Activated T-helper 1 cell treated with Interleukin-2 at 50 U/mL for 16 hours (primary cell): ENCODE data around the gene RSRC1.

Experiments
- DNase-seq: peaks from one replicate; pipeline ENCODE4 v3.0.0-alpha.2; 2020; ENCODE audit warnings: low read depth

The RSRC1 gene

DNA sequence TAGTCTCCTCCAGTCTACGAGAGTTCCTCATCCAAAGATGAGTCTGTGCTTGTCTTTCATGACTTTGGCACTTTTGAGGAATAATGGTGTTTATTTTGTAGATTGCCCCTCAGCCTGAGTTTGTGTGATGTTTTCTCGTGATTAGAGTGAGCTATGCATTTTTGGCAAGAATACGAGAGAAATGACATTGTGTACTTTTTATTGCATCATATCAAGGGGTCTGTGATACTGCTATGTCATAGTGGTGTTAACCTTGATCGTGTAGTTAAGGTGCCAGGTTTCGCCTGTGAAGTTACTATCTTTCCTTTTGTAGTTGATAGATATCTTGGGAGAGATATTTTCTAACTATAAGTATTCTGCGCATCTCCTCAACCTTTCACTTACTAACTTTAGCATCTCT, 18.9 kb downstream of the RSRC1 start:
- DNase-seq: no peak

DNA sequence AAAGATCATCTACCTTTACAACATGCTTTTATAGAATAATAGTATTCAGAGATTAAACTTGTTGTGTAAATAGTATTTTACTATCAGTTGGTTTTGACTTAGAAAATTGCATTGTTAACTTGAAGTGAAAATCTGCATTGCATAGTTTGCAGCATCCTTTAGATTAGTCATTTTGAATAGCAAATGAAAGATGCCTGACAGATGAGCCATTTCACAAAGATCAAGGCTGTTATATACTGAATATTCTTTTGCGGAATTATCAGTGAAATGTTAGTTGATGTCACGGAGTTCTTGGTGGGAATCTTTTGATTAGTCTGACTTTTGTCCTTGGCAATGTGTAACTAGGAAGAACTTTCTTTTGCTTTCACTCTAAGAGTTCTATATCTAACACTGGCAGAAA, 24.5 kb downstream of the RSRC1 start:
- no peak for DNase-seq

DNA sequence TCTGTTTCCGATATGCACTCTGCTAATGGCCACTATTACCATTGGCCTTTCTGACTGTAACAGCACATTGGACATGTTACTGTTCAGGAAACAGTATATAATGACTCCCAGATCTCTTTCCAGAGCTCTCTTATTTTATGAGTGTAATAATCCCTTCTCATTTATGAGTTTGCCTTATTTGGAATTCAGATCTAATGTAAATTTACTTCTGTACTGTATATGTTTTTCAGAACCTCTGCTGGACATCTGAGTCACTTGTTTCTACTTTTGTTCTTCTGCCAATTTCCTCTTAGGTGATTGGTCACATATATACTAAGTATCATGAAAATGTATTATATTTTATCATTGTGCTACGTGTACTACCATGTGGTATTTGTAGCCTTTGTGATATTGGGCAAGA, 30.5 kb downstream of the RSRC1 start:
- no peak for DNase-seq

DNA sequence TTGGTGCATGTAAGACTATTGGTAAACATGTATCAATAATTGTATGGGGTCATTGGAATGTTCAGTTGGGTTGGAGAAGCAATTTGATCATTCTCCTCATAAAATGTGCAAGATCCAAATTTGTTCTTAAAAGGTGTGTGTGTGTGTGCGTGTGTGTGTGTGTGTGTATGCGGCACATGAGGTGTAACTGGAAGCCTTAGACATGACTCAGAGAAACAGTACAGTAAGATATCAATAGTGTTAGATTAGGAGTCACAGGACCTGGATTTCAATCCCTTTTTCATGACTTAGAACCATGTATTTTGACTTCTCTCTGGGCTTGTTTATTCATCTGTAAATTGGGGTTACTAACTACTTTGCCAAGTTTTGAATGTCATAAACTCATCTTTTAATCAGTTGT, 38.3 kb downstream of the RSRC1 start:
- DNase-seq: no peak

DNA sequence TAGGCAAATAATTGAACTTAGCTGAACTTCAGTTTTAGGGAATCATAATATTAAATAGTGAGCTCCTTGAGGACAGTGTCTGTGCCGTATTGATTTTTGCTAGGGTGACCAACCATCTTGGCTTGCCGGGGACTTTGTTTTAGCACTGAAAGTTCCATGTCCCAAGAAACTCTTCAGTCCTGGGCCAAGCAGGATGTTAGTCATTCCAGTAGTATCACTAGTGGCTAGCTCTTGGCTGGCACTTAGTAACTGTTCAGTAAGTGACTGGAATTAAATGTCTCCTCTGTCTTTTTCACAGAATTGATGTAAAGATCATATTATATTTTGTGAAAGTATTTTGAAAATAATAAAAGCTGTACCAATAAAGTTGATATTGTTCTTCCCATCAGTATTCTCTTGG, 42.3 kb downstream of the RSRC1 start:
- no peak for DNase-seq

DNA sequence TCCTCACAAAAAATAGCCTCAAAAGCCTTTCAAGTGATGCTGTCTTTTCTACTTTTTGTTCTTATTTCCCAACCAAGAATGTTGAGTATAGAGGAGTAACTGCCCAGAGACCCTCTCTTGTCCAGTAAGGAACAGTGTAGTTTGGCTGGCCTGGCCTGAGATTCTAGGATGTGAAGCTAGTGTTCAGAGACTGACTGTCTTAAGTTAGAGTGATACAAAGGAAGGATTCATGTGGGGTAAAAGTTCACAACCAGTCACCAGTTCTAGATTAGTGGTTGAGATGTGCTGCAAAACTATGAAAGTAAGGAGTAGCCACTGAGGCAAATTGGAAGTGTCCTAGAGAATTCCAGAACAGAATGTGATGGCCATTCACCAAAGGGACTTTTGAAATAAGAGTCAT, 49.1 kb downstream of the RSRC1 start:
- no peak for DNase-seq

DNA sequence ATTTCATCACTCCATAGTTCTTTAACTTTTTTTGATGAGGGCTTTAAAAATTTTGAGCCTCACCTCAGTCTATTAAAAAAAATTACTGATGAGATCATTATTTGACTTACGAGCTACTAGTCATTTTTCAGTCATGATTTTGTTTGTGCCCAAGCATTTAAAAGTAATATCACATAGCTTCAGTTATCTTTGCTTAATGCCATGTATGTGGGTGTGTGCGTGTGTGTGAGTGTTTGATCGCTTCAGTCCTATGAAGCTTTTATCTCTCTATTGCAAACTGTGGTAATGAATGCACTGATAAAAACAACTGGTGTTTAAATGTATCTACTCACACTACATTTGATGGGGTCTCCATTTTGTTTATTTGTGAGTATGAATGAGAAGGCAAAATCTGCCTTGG, 49.8 kb downstream of the RSRC1 start:
- DNase-seq: no peak

DNA sequence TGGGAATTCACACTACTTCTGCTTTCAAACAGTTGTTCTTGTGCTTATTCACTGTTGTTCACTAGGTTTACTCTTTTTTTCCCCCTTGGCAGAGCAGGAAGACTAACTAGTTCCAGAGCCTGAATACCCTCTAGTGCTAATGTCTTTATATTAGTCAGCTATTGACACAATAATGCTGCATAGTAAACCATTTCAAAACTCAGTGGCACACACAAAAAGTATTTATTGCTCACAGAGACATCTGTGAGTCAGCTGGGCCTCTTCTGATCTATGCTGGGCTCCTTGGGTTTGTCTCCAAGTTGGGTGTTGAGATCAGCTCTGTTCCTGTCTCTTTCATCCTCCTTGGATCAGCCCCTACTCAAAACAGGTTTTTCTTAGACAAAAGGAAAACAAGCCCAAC, 51.1 kb downstream of the RSRC1 start:
- DNase-seq: no peak

DNA sequence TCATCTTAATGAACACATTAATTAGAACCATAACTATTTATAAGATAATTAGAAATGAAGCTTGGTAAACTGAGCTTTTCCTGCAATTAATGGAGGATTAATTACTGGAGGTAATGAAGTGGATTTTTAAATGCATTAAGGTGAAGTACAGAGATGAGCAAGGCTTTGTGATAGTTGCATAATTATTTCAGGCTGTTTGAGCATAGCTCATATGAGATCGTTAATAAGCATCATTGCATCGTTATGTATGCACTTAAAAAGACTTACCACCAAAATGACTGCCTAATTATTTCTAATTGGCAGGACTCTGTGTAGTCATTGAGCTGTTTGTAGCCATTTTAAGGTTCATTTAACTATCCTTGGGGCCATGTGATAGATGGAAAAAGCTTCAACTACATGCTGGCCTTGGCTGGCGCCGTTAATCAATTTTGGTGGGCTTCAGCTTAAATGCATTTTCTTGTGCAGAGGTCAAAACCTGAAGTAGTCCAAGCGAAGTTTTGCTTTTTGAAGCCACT, 55.3 kb downstream of the RSRC1 start:
- DNase-seq: no peak

DNA sequence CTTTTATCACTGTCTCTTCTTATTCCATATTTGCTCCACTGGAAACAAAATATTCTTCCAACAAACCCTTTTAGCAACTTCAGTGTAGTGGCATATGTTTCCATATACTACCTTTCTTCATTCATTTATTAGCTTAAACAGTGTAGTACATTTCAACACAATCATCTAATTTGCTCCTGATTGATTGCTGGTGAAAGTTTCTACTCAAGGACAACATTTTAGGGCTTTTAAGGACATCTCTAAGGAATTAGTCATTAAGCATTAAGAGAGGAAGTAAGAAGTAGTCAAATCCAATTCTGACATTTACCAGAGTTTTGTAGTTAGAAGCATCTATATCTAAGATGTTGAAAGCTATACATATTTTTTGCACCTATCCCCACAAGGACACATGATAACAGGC, 55.8 kb downstream of the RSRC1 start:
- DNase-seq: no peak

DNA sequence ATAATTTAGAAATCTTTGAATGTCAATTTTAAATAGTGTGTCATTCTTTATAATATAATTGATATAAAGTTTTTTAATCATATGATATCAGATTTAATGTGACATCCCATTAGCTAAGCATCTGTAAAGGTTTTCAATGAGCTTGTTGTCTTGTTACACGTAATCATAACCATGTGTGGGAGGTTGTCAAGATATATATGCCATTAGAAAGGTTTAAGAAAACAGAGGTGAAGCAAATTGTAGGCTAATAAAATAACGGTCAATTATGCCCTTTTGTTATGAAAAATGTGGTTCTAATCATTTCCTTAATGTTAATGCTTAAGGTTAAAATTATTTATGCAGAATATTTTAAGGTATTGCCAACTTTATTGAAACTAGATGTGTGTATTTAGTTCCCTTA, 56.3 kb downstream of the RSRC1 start:
- DNase-seq: no peak

DNA sequence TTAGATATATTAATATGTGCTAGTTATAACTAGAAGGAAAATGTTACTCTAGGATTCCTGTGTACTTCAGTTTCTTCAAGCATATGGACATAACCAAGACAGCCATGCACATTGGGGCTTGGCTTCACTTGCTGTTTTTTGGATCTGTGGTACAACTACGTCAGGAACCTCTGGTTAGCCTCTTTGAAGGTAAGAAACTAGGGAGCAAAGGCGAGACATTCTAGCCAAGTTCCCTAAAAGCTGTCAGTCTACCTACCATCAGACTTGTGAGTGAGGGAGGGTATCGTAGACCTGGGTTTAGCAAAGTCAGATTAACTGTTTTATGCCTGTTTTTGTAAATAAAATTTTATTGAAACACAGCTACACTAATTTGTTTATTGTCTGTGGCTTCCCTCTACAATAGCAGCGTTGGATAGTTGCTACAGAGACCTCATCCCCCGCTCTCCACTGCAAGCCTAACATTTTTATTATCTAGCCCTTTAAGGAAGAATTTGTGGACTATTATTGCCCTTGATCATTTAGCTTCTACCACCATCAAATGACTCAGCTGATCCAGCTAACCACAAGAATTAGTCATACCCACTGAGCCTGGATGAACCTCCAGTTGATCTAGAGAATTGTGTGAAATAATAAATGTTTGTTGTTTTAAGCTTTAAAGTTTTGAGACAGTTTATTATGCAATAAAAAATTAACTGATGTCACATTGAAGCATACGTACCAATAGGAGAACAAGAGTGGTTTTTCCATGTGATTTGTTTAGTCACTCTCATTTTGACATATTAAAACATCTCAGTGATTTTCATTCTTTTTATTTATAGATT, 58.1 kb downstream of the RSRC1 start:
- no peak for DNase-seq

DNA sequence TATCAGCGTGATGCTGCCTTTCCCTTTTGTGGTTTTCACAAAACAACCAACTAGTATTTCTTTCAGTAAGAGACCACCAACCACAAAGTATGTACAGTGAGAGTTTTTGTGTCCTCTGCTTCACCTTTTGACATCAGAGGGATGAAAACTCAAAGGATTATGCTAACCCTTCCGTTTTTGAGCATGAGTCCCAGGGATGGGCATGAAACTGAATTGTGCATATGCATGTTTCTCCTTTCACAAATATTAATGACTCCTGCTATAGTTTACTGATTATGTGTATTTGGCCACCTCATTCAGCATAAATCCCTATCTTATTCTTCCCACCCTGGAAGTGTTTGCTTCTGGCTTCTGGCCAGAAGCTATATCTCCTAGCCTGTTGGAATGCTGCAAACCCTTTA, 59.2 kb downstream of the RSRC1 start:
- no peak for DNase-seq

DNA sequence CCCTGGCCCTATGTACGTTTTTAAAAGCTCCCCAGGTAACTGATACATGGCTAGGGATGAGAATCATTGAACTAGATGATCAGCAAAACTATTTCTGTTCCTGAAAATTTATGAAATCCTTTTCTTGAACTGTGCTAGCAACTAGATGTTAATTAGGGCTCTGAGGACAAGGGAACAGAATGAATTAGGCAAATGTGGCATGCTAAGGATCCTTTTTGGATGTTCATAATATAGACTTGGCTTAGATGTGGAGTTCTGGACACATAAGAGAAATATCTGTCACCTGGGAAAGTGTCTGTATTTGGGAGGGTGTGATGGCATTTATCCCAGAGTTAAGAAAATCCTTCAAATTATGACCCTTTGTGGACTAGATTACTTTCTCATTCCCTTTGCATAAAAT, 71.2 kb downstream of the RSRC1 start:
- DNase-seq: no peak

DNA sequence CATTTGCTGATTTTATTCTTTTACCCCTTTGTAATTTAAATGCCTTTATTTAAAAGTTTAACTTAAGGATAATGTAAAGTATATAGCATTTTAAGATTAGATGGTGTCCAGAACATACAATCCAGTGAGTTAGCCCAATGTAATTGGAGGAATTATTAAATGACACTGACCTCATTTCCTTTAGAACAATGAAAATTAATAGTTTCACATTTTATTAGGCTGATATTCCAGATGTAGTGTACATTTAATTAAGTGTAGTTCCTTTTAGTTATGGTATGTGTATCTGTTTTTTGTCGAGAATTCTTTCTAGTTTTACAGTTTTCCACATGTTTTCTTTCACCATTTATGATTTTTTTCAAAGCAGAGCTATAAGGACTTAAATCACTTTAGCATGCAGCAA, 75.8 kb downstream of the RSRC1 start:
- no peak for DNase-seq

DNA sequence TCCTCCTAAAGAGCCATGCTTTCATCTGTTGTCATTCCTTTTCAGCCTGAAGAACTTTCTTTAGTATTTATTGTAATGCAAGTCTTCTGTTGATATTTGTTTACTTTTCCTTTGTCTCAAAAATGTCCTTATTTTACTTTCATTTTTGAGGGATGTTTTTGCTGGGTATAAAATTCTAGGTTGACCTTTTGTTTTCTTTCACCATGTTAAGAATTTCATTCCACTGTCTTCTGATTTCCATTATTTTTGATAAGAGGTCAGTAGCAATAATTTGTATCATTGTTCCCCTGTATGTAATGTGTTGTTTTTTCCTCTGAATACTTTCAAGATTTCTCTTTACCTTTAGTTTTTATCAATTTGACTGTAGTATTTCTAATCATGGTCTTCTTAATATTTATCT, 91.1 kb downstream of the RSRC1 start:
- DNase-seq: no peak

DNA sequence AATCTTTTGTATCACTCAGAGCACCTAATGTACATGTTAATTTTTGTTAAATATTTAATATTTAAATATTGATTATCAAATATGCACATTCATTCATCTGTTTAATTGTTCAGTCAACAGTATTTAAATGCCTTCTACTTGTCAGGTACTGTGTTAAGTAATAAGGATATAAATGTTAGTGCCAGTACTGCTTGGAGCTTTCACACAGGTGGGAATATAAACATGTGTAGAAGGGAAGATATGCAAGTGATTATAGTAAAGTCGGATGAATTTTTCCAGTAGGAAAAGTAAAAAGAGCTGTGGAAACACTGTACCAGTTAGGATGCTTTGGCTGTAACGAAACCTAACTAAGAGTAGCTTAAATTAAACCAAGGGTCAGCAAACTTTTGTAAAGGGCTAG, 95.4 kb downstream of the RSRC1 start:
- DNase-seq: no peak

DNA sequence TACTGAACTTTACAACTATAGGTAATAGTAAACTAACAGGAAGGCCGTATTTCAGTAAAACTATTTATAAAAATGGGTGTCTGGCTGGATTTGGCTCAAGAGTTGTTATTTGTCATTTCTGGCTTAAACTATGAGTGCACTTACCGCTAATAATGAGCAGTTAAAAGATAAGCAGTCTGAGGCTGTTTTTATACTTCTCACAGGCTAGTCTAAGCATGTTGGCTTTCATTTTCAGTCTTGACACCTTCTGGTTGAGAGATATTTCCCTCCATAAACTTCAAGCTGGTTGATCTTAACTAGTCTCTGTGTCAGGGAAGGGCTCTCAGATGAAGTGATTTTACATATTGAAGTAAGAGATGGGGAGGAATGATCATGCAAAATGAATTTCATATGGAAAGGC, 96.1 kb downstream of the RSRC1 start:
- DNase-seq: no peak

DNA sequence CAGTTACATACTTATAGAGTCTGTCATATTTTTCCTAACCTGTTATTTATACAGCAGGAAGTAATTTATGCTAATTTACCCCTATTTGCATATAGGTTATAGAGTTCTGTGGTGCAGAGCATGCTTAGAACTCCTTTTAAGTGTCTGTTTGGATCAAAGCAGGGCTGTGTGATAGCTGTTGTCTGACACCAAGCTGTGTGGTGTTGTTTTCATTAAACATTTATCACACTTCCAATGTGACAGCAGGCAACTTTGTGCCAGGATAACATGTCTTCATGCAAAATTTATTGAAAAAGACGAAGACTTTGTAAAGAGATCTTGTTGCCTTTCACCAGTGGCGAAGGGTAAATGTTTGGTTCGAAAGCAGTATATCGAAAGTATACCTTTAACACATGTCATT, 100.2 kb downstream of the RSRC1 start:
- no peak for DNase-seq

DNA sequence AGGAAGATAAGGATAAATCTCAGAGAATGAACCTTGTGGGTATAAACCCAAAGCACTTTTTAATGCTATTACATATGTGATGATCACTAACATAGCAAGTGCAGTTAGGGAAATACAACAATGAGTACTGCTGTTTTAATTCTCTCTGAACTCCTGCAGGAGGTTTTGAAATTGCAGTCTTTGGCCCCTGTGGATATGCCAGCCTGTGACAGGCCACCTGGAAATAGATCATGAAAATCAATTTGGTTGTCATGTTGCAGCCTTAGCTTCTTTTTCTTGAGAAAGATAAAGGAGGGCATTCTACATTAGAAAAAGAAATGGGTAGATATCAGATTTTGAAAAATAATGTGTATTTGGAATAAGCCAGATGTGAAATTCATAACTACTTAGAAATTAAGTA, 103.6 kb downstream of the RSRC1 start:
- DNase-seq: no peak

DNA sequence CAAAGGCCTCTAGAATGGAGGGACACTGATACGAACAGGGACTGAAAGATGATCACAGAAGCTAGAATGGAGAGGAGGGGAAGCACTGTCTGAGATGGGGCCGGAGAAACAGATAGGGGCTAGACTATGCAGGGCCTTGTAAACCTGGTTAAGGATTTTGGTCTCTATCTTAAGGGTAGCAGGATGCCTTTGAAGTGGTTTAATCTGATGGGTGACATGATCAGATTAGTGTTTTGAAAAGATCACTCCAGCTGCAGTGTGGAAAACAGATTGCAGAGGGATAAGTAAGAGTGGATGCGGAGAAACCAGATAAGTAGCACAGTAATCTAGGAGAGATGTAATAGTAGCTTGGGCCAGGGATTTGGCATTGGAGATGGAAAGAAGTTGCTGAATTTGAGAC, 108.1 kb downstream of the RSRC1 start:
- no peak for DNase-seq

DNA sequence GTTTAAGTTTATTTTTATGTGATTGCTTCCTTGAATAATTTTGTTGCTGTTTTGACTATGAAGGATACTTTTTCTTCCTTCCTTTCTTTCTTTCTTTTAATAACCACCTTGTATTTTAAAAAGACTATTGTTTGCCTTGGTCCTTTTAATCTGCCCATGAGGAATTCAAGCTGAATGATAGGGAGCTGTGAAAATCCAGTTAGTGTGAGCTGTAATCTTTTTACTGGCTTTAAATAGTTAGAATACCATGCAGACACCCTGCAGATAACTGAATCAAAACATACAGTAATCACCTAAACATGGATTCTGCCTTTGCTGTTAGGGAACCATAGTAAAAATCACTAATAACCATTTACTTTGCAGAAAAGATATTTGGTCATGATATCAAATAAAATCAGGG, 110.7 kb downstream of the RSRC1 start:
- no peak for DNase-seq

DNA sequence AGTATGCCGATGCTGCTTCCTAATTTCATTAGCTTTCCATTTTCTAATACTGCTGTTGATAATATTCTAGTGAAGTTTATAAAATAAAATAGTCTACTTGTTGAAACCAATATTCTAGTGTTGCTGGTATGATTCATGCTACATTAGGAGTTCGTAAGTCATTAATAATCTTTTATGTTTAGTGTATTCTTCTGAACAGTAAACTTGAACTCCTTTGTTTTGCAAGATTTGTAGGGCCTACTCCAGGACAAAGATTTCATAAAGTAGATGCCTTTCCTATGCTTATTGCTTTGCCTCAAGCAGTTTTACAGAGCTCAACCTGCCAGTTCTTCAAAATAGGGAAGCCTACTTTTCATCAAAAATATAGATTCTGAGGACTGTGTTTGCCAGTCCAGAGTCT, 111.5 kb downstream of the RSRC1 start:
- DNase-seq: no peak

DNA sequence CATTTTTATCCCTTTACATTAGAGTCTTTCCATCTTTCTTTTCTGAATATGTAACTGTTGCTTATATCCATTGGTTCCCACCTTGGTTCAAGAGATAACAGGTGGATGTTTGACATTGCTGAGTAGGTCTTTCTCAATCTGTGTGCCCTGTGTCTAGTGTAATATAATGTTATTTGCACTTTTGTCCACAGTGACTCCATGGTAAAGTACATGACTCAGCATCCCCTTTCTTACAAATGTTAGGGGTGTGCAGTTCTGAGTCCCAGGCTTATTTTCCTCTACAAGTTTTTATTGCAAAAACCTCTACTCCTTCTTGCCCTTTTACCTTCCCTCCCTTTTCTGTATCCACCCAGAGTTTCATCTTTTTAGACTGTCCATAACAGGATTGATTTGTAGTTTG, 116.5 kb downstream of the RSRC1 start:
- DNase-seq: no peak
